ENCODE data around the gene ALPL. TPM values are rescaled to one million over a fixed set of nuclear protein-coding genes. Genes with fewer than 3 reads are reported as not detected.

ALPL gene
- total and polyA plus RNA-seq, 9 of the 15 experiments (the other 6 are each of a cell fraction or from before 2014, with no cell fraction given), result 0.04 to 0.38 (median 0.18) TPM; not detected in 4

DNA sequence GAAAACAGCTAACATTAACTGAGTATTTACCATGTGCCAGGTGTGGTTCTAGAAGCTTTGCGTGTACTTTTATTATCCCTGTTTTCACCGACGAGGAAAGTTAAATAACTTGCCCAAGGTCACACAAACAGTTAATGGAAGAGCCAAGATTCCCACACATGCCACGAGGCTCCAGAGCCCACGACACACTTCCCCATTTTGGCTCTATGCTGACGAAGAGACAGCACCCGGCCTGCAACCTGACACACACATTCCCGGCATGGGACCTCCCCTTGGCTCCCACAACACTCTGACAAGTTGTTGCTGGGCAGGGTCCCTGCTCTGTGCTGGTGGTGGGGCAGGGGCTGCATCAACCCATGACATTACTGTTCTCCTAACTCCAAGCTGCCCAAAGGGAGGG lies 107.1 kb downstream of the ALPL start (continued):
- TF ChIP-seq ZNF592 (IDR thresholded peaks at IDR 0.05) (0 out of 2 replicates have a peak, but pooled peaks have one; percentile 36), ZNF274 (IDR thresholded peaks at IDR 0.05; ENCODE audit: borderline replicate concordance, low read depth, low read length) (no peak), NR2C2 (CRISPR knock-in tag; IDR thresholded peaks at IDR 0.05) (no peak), NR2C2 (tag; IDR thresholded peaks at IDR 0.05) (0 out of 2 replicates have a peak, but pooled peaks have one; percentile 15), L3MBTL2 (IDR thresholded peaks at IDR 0.05) (peak; percentile 85), PRPF4 (IDR thresholded peaks at IDR 0.05; ENCODE audit: insufficient read depth, low read depth, low read length, poor library complexity, severe bottlenecking) (no peak), NRF1 (conservative IDR thresholded peaks at IDR 0.05 in 1 of 2, IDR thresholded peaks at IDR 0.05 in 1 of 2) (no peak)
